Measurements from ENCODE around the gene CCNJ.

DNA sequence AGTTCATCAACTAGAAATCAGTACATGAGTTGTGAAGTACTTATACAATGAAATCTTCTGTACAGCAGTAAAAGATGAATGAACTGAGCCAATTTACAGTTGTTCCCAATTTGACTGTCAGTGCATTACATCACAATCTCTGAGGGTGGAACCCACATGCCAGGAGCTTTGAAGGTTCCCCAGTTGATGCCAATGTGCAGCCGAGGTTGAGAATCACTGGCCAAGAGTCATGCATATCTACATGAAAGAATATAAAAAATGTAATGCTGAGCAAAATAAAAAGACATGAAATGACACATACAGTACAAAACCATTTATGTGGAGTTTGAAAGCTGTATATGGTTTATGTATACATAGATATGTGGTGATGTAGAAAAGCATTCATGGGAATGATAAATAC, 22.1 kb upstream of the CCNJ start:
- TF ChIP-seq, protein P1, sequence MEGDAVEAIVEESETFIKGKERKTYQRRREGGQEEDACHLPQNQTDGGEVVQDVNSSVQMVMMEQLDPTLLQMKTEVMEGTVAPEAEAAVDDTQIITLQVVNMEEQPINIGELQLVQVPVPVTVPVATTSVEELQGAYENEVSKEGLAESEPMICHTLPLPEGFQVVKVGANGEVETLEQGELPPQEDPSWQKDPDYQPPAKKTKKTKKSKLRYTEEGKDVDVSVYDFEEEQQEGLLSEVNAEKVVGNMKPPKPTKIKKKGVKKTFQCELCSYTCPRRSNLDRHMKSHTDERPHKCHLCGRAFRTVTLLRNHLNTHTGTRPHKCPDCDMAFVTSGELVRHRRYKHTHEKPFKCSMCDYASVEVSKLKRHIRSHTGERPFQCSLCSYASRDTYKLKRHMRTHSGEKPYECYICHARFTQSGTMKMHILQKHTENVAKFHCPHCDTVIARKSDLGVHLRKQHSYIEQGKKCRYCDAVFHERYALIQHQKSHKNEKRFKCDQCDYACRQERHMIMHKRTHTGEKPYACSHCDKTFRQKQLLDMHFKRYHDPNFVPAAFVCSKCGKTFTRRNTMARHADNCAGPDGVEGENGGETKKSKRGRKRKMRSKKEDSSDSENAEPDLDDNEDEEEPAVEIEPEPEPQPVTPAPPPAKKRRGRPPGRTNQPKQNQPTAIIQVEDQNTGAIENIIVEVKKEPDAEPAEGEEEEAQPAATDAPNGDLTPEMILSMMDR (IDR thresholded peaks at IDR 0.05): no peak
- no peak for TF ChIP-seq EZH2 (IDR thresholded peaks at IDR 0.05; ENCODE audit: borderline replicate concordance, insufficient read depth, low read depth, low read length, poor library complexity, severe bottlenecking)

All from B cell (primary cell).